ENCODE results near the gene NAMPT. TPM values are rescaled to one million over a fixed set of nuclear protein-coding genes. Genes with fewer than 3 reads are reported as not detected.
"Not testable (repeated sequence)": the region's sequence is repeated elsewhere in the genome, so short reads cannot be mapped to it uniquely, and the experiment has no call there.

Gene NAMPT
- total RNA-seq, 2 experiments from 2014 or later = 58.7 to 70.8 TPM

- H3K4me3 Mint-ChIP-seq; H3K27ac Mint-ChIP-seq; H3K36me3 Mint-ChIP-seq (ENCODE audit: low read depth); DNase-seq; H3K4me1 Mint-ChIP-seq; POLR2A ChIA-PET; CTCF ChIA-PET: not testable (repeated sequence)
- Mint-ChIP-seq H3K27me3 (peaks cover 21% of the 10 kb centered on the region), H3K9me3 (peaks cover 13% of the 10 kb centered on the region)
Measured at GRCh38 chr7:106208944-106209343, 75.8 kb downstream of the NAMPT start.

- POLR2A ChIA-PET = no interaction called here
- Mint-ChIP-seq H3K36me3 (ENCODE audit: low read depth) (no peaks in the 10 kb centered on the region), H3K27me3 (peaks cover 12% of the 10 kb centered on the region), H3K27ac (no peak overlapping the region), H3K9me3 (peaks cover 13% of the 10 kb centered on the region), H3K4me3 (no peak overlapping the region), H3K4me1 (no peaks in the 10 kb centered on the region)
- CTCF ChIA-PET = interaction anchor here (0.9 to 2.4 kb wide), 4 partner anchors 10 to 137 kb away, joined by 3 to 5 read pairs (median 4); no protein-coding TSS in a partner anchor
- DNase-seq = no peak
Measured at GRCh38 chr7:106206826-106207541, 77.8 kb downstream of the NAMPT start.

GRCh38 chr7:106205621-106206222 is 79.1 kb downstream of the NAMPT start:
- Mint-ChIP-seq H3K4me3 (no peak overlapping the region), H3K4me1 (no peaks in the 10 kb centered on the region)
- CTCF ChIA-PET = interaction anchor here (1.6 to 2.4 kb wide), 2 partner anchors 29 to 55 kb away, joined by 3 to 5 read pairs; no protein-coding TSS in a partner anchor

GRCh38 chr7:106203473-106203872 is 81.3 kb downstream of the NAMPT start:
- Mint-ChIP-seq H3K9me3 (peaks cover 4% of the 10 kb centered on the region), H3K27ac (no peak overlapping the region)
- CTCF ChIA-PET = interaction anchor here (0.7 kb wide), 1 partner anchor 672 kb away, joined by 3 read pairs; no protein-coding TSS in a partner anchor

More at GRCh38 chr7:106205621-106206222, 79.1 kb downstream of the NAMPT start:
- no peak for DNase-seq
- Mint-ChIP-seq H3K27me3 (peaks cover 9% of the 10 kb centered on the region), H3K27ac (no peak overlapping the region), H3K9me3 (peaks cover 13% of the 10 kb centered on the region), H3K36me3 (ENCODE audit: low read depth) (no peaks in the 10 kb centered on the region)
- POLR2A ChIA-PET = no interaction called here

GRCh38 chr7:106201164-106201563 is 83.6 kb downstream of the NAMPT start:
- Mint-ChIP-seq H3K36me3 (ENCODE audit: low read depth) (no peaks in the 10 kb centered on the region), H3K4me1 (no peaks in the 10 kb centered on the region), H3K9me3 (no peaks in the 10 kb centered on the region), H3K4me3 (no peak overlapping the region), H3K27ac (no peak overlapping the region), H3K27me3 (peaks cover 5% of the 10 kb centered on the region)
- POLR2A ChIA-PET = no interaction called here
- CTCF ChIA-PET = no interaction called here
- DNase-seq = no peak

More at GRCh38 chr7:106203473-106203872, 81.3 kb downstream of the NAMPT start:
- no peaks in the 10 kb centered on the region for H3K36me3 Mint-ChIP-seq (ENCODE audit: low read depth)
- no peaks in the 10 kb centered on the region for H3K4me1 Mint-ChIP-seq
- no peak for DNase-seq
- POLR2A ChIA-PET = no interaction called here
- peaks cover 7% of the 10 kb centered on the region for H3K27me3 Mint-ChIP-seq
- no peak overlapping the region for H3K4me3 Mint-ChIP-seq

- no peak for DNase-seq
- H3K4me1 Mint-ChIP-seq = no peaks in the 10 kb centered on the region
- no peaks in the 10 kb centered on the region for H3K36me3 Mint-ChIP-seq (ENCODE audit: low read depth)
- ChIA-PET CTCF (interaction anchor here (0.5 to 0.6 kb wide), 2 partner anchors 276 to 571 kb away, joined by 3 to 4 read pairs; no protein-coding TSS in a partner anchor), POLR2A (no interaction called here)
- H3K9me3 Mint-ChIP-seq = no peaks in the 10 kb centered on the region
- peaks cover 5% of the 10 kb centered on the region for H3K27me3 Mint-ChIP-seq
- no peak overlapping the region for H3K4me3 Mint-ChIP-seq
- no peak overlapping the region for H3K27ac Mint-ChIP-seq
Measured at GRCh38 chr7:106199813-106200364, 84.9 kb downstream of the NAMPT start.

GRCh38 chr7:106199024-106199423 is 85.8 kb downstream of the NAMPT start:
- no peak for DNase-seq
- H3K27me3 Mint-ChIP-seq = peaks cover 5% of the 10 kb centered on the region
- no peak overlapping the region for H3K27ac Mint-ChIP-seq
- POLR2A ChIA-PET = no interaction called here
- no peaks in the 10 kb centered on the region for H3K9me3 Mint-ChIP-seq
- no peaks in the 10 kb centered on the region for H3K4me1 Mint-ChIP-seq
- no peak overlapping the region for H3K4me3 Mint-ChIP-seq
- no peaks in the 10 kb centered on the region for H3K36me3 Mint-ChIP-seq (ENCODE audit: low read depth)
- CTCF ChIA-PET = no interaction called here

Other genes with a start within 250 kb of the NAMPT start
- 10 to 100 TPM; 36.7 to 40.3 TPM for gene SYPL1, start 172.7 kb downstream of the NAMPT start, total RNA-seq

Measured in activated CD4-positive, alpha-beta T cell treated with anti-CD3 and anti-CD28 coated beads, Interleukin-2, amount 10 ng/mL, durations not matched to agents 7 days and 5 days (primary cell).